Ishikawa (cell line): ENCODE measurements around the gene EFHD2.
"Not testable (repeated sequence)": the region's sequence is repeated elsewhere in the genome, so short reads cannot be mapped to it uniquely, and the experiment has no call there.

ENCODE experiments used
- CEBPB ChIP-seq: IDR thresholded peaks from 2 replicates; pipeline ENCODE4 v1.6.1; 2012
- CREB1 ChIP-seq: IDR thresholded peaks from 2 replicates; pipeline ENCODE4 v1.6.1; 2012; ENCODE audit warnings: low read depth
- EGR1 ChIP-seq: IDR thresholded peaks from 2 replicates; pipeline ENCODE4 v1.6.1; 2012
- EP300 ChIP-seq: IDR thresholded peaks from 2 replicates; pipeline ENCODE4 v1.6.1; 2012; ENCODE audit warnings: borderline replicate concordance
- FOXM1 ChIP-seq: IDR thresholded peaks from 2 replicates; pipeline ENCODE4 v1.6.1; 2012; ENCODE audit warnings: low read depth, borderline replicate concordance
- MAX ChIP-seq: IDR thresholded peaks from 2 replicates; pipeline ENCODE4 v1.6.1; 2012
- NFIC ChIP-seq: IDR thresholded peaks from 2 replicates; pipeline ENCODE4 v1.6.1; 2012
- RAD21 ChIP-seq: IDR thresholded peaks from 2 replicates; pipeline ENCODE4 v1.6.1; 2012; ENCODE audit warnings: low read depth
- REST ChIP-seq: IDR thresholded peaks from 2 replicates; pipeline ENCODE4 v1.6.1; 2012; ENCODE audit warnings: low read depth, mild to moderate bottlenecking
- TAF1 ChIP-seq: IDR thresholded peaks from 2 replicates; pipeline ENCODE4 v1.6.1; 2012; ENCODE audit warnings: low read depth, mild to moderate bottlenecking
- TCF12 ChIP-seq: IDR thresholded peaks from 2 replicates; pipeline ENCODE4 v1.6.1; 2012; ENCODE audit warnings: low read depth
- TEAD4 ChIP-seq: IDR thresholded peaks from 2 replicates; pipeline ENCODE4 v1.6.1; 2012
- USF1 ChIP-seq: IDR thresholded peaks from 2 replicates; pipeline ENCODE4 v1.6.1; 2012

GRCh38 chr1:15428252-15428651 lies 18.6 kb downstream of the EFHD2 start:
- TF ChIP-seq EP300, RAD21, TAF1, REST, EGR1, FOXM1, CREB1, NFIC, TEAD4, TCF12, MAX, USF1: not testable (repeated sequence)
- TF ChIP-seq CEBPB: peak; percentile 67
